ENCODE measurements around the gene TCF12. TPM values are rescaled to one million over a fixed set of nuclear protein-coding genes. Genes with fewer than 3 reads are reported as not detected.

Gene TCF12
- total and polyA plus RNA-seq, 2 of the 8 experiments (the other 6 are each of a cell fraction or from before 2014, with no cell fraction given), result 85.8 to 101 TPM

- TF ChIP-seq, protein P1, sequence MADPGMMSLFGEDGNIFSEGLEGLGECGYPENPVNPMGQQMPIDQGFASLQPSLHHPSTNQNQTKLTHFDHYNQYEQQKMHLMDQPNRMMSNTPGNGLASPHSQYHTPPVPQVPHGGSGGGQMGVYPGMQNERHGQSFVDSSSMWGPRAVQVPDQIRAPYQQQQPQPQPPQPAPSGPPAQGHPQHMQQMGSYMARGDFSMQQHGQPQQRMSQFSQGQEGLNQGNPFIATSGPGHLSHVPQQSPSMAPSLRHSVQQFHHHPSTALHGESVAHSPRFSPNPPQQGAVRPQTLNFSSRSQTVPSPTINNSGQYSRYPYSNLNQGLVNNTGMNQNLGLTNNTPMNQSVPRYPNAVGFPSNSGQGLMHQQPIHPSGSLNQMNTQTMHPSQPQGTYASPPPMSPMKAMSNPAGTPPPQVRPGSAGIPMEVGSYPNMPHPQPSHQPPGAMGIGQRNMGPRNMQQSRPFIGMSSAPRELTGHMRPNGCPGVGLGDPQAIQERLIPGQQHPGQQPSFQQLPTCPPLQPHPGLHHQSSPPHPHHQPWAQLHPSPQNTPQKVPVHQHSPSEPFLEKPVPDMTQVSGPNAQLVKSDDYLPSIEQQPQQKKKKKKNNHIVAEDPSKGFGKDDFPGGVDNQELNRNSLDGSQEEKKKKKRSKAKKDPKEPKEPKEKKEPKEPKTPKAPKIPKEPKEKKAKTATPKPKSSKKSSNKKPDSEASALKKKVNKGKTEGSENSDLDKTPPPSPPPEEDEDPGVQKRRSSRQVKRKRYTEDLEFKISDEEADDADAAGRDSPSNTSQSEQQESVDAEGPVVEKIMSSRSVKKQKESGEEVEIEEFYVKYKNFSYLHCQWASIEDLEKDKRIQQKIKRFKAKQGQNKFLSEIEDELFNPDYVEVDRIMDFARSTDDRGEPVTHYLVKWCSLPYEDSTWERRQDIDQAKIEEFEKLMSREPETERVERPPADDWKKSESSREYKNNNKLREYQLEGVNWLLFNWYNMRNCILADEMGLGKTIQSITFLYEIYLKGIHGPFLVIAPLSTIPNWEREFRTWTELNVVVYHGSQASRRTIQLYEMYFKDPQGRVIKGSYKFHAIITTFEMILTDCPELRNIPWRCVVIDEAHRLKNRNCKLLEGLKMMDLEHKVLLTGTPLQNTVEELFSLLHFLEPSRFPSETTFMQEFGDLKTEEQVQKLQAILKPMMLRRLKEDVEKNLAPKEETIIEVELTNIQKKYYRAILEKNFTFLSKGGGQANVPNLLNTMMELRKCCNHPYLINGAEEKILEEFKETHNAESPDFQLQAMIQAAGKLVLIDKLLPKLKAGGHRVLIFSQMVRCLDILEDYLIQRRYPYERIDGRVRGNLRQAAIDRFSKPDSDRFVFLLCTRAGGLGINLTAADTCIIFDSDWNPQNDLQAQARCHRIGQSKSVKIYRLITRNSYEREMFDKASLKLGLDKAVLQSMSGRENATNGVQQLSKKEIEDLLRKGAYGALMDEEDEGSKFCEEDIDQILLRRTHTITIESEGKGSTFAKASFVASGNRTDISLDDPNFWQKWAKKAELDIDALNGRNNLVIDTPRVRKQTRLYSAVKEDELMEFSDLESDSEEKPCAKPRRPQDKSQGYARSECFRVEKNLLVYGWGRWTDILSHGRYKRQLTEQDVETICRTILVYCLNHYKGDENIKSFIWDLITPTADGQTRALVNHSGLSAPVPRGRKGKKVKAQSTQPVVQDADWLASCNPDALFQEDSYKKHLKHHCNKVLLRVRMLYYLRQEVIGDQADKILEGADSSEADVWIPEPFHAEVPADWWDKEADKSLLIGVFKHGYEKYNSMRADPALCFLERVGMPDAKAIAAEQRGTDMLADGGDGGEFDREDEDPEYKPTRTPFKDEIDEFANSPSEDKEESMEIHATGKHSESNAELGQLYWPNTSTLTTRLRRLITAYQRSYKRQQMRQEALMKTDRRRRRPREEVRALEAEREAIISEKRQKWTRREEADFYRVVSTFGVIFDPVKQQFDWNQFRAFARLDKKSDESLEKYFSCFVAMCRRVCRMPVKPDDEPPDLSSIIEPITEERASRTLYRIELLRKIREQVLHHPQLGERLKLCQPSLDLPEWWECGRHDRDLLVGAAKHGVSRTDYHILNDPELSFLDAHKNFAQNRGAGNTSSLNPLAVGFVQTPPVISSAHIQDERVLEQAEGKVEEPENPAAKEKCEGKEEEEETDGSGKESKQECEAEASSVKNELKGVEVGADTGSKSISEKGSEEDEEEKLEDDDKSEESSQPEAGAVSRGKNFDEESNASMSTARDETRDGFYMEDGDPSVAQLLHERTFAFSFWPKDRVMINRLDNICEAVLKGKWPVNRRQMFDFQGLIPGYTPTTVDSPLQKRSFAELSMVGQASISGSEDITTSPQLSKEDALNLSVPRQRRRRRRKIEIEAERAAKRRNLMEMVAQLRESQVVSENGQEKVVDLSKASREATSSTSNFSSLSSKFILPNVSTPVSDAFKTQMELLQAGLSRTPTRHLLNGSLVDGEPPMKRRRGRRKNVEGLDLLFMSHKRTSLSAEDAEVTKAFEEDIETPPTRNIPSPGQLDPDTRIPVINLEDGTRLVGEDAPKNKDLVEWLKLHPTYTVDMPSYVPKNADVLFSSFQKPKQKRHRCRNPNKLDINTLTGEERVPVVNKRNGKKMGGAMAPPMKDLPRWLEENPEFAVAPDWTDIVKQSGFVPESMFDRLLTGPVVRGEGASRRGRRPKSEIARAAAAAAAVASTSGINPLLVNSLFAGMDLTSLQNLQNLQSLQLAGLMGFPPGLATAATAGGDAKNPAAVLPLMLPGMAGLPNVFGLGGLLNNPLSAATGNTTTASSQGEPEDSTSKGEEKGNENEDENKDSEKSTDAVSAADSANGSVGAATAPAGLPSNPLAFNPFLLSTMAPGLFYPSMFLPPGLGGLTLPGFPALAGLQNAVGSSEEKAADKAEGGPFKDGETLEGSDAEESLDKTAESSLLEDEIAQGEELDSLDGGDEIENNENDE (IDR thresholded peaks at IDR 0.05; ENCODE audit: insufficient replicate concordance, low read length), result no peak
- TF ChIP-seq GTF2F1 (IDR thresholded peaks at IDR 0.05; ENCODE audit: borderline replicate concordance, low read depth, low read length) (no peak), EP300 (IDR thresholded peaks at IDR 0.05; ENCODE audit: borderline replicate concordance in 1 of 2, low read depth in 2 of 2, low read length in 2 of 2) (no peak)
Observed at GRCh38 chr15:57025264-57025926, 107.0 kb downstream of the TCF12 start (continued).
